ENCODE measurements around the gene TEX22. TPM values are rescaled to one million over a fixed set of nuclear protein-coding genes. Genes with fewer than 3 reads are reported as not detected.

TEX22 gene
- total RNA-seq, 2 experiments from 2014 or later, result 3.4 to 3.7 TPM

GRCh38 chr14:105452963-105453362 is 54.6 kb downstream of the TEX22 start:
- Mint-ChIP-seq H3K4me1 (no peaks in the 10 kb centered on the region), H3K4me3 (no peak overlapping the region), H3K27me3 (no peaks in the 10 kb centered on the region), H3K27ac (no peak overlapping the region), H3K36me3 (peaks cover 6% of the 10 kb centered on the region), H3K9me3 (ENCODE audit: low read depth) (no peaks in the 10 kb centered on the region)
- DNase-seq (no peak), ATAC-seq (no peak)
- CTCF ChIA-PET, result interaction anchor here (0.9 kb wide), 1 partner anchor 75 kb away, joined by 3 read pairs; no protein-coding TSS in a partner anchor

GRCh38 chr14:105453847-105454246 is 55.5 kb downstream of the TEX22 start:
- no peaks in the 10 kb centered on the region for H3K9me3 Mint-ChIP-seq (ENCODE audit: low read depth)
- CTCF ChIA-PET, result no interaction called here
- H3K4me3 Mint-ChIP-seq, result no peak overlapping the region
- no peaks in the 10 kb centered on the region for H3K27me3 Mint-ChIP-seq
- H3K27ac Mint-ChIP-seq, result no peak overlapping the region
- H3K4me1 Mint-ChIP-seq, result no peaks in the 10 kb centered on the region
- DNase-seq (no peak), ATAC-seq (no peak)
- H3K36me3 Mint-ChIP-seq, result peaks cover 6% of the 10 kb centered on the region

- ATAC-seq (no peak), DNase-seq (no peak)
- CTCF ChIA-PET, result no interaction called here
- peaks cover 6% of the 10 kb centered on the region for H3K36me3 Mint-ChIP-seq
- no peak overlapping the region for H3K4me3 Mint-ChIP-seq
- no peak overlapping the region for H3K27ac Mint-ChIP-seq
- no peaks in the 10 kb centered on the region for H3K4me1 Mint-ChIP-seq
- no peaks in the 10 kb centered on the region for H3K27me3 Mint-ChIP-seq
- no peaks in the 10 kb centered on the region for H3K9me3 Mint-ChIP-seq (ENCODE audit: low read depth)
These were observed 56.8 kb downstream of the TEX22 start for GRCh38 chr14:105455086-105455640.

- no peaks in the 10 kb centered on the region for H3K9me3 Mint-ChIP-seq (ENCODE audit: low read depth)
- H3K36me3 Mint-ChIP-seq, result peaks cover 9% of the 10 kb centered on the region
- CTCF ChIA-PET, result no interaction called here
- no peak overlapping the region for H3K4me3 Mint-ChIP-seq
- DNase-seq (no peak), ATAC-seq (no peak)
- H3K4me1 Mint-ChIP-seq, result no peaks in the 10 kb centered on the region
- H3K27me3 Mint-ChIP-seq, result no peaks in the 10 kb centered on the region
- no peak overlapping the region for H3K27ac Mint-ChIP-seq
These were observed 57.7 kb downstream of the TEX22 start for GRCh38 chr14:105455766-105456660.

- H3K4me3 Mint-ChIP-seq, result no peak overlapping the region
- peaks cover 8% of the 10 kb centered on the region for H3K36me3 Mint-ChIP-seq
- no peaks in the 10 kb centered on the region for H3K9me3 Mint-ChIP-seq (ENCODE audit: low read depth)
- no peaks in the 10 kb centered on the region for H3K4me1 Mint-ChIP-seq
- no peak for ATAC-seq
- no peak overlapping the region for H3K27ac Mint-ChIP-seq
- DNase-seq, result no peak
- H3K27me3 Mint-ChIP-seq, result no peaks in the 10 kb centered on the region
- CTCF ChIA-PET, result no interaction called here
These were observed 58.6 kb downstream of the TEX22 start for GRCh38 chr14:105456736-105457617.

- ATAC-seq, result peak; percentile 17
- CTCF ChIA-PET, result no interaction called here
- H3K4me3 Mint-ChIP-seq, result no peak overlapping the region
- H3K9me3 Mint-ChIP-seq (ENCODE audit: low read depth), result no peaks in the 10 kb centered on the region
- peaks cover 8% of the 10 kb centered on the region for H3K36me3 Mint-ChIP-seq
- H3K27ac Mint-ChIP-seq, result no peak overlapping the region
- no peaks in the 10 kb centered on the region for H3K4me1 Mint-ChIP-seq
- no peaks in the 10 kb centered on the region for H3K27me3 Mint-ChIP-seq
- no peak for DNase-seq
These were observed 59.7 kb downstream of the TEX22 start for GRCh38 chr14:105458010-105458409.

GRCh38 chr14:105458571-105458970 is 60.2 kb downstream of the TEX22 start:
- Mint-ChIP-seq H3K36me3 (peaks cover 8% of the 10 kb centered on the region), H3K9me3 (ENCODE audit: low read depth) (no peaks in the 10 kb centered on the region), H3K4me3 (no peak overlapping the region), H3K27ac (no peak overlapping the region), H3K27me3 (no peaks in the 10 kb centered on the region), H3K4me1 (no peaks in the 10 kb centered on the region)
- no peak for DNase-seq
- no peak for ATAC-seq
- CTCF ChIA-PET, result no interaction called here

GRCh38 chr14:105460116-105460515 is 61.8 kb downstream of the TEX22 start:
- ATAC-seq (no peak), DNase-seq (no peak)
- Mint-ChIP-seq H3K27ac (no peak overlapping the region), H3K36me3 (peaks cover 12% of the 10 kb centered on the region), H3K9me3 (ENCODE audit: low read depth) (no peaks in the 10 kb centered on the region), H3K27me3 (no peaks in the 10 kb centered on the region), H3K4me1 (no peaks in the 10 kb centered on the region), H3K4me3 (no peak overlapping the region)
- CTCF ChIA-PET, result no interaction called here

- Mint-ChIP-seq H3K4me3 (no peak overlapping the region), H3K4me1 (no peaks in the 10 kb centered on the region), H3K9me3 (ENCODE audit: low read depth) (no peaks in the 10 kb centered on the region), H3K36me3 (peaks cover 8% of the 10 kb centered on the region), H3K27ac (no peak overlapping the region), H3K27me3 (no peaks in the 10 kb centered on the region)
- CTCF ChIA-PET, result no interaction called here
- ATAC-seq (no peak), DNase-seq (no peak)
These were observed 62.3 kb downstream of the TEX22 start for GRCh38 chr14:105460616-105461015.

- Mint-ChIP-seq H3K27ac (no peak overlapping the region), H3K27me3 (no peaks in the 10 kb centered on the region), H3K36me3 (peaks cover 8% of the 10 kb centered on the region), H3K4me1 (no peaks in the 10 kb centered on the region), H3K9me3 (ENCODE audit: low read depth) (no peaks in the 10 kb centered on the region), H3K4me3 (no peak overlapping the region)
- DNase-seq, result no peak
- CTCF ChIA-PET, result no interaction called here
- no peak for ATAC-seq
These were observed 63.6 kb downstream of the TEX22 start for GRCh38 chr14:105461903-105462302.

Other genes with a start within 250 kb of the TEX22 start
- gene JAG2, start 229.8 kb upstream of the TEX22 start, total RNA-seq, result 1 to 10 TPM in 1 of 2 experiments, under 1 TPM in 1; 0.76 to 3.2 TPM
- 10 to 100 TPM; 16.2 to 20.9 TPM for gene NUDT14, start 217.2 kb upstream of the TEX22 start, total RNA-seq
- gene BTBD6, start 150.0 kb upstream of the TEX22 start, total RNA-seq, result 10 to 100 TPM; 47.1 to 49.0 TPM
- gene BRF1, start 97.5 kb upstream of the TEX22 start, total RNA-seq, result 10 to 100 TPM; 32.2 to 51.8 TPM
- gene PACS2, start 83.8 kb upstream of the TEX22 start, total RNA-seq, result 10 to 100 TPM; 27.8 to 40.2 TPM
- 100 to 1,000 TPM; 134 to 141 TPM for gene MTA1, start 21.3 kb downstream of the TEX22 start, total RNA-seq
- under 1 TPM in 1 of 2 experiments, not detected in 1; 0.68 TPM for gene CRIP2, start 76.3 kb downstream of the TEX22 start, total RNA-seq
- 100 to 1,000 TPM; 546 to 574 TPM for gene CRIP1, start 88.3 kb downstream of the TEX22 start, total RNA-seq
- gene TEDC1, start 92.7 kb downstream of the TEX22 start, total RNA-seq, result 10 to 100 TPM; 40.6 to 56.8 TPM
- 10 to 100 TPM; 11.5 to 11.9 TPM for gene TMEM121, start 128.0 kb downstream of the TEX22 start, total RNA-seq

All from activated CD8-positive, alpha-beta memory T cell treated with anti-CD3 and anti-CD28 coated beads, Interleukin-2, amount 10 ng/mL, durations not matched to agents 7 days and 5 days (primary cell).